ENCODE results near the gene FGF3.

DNA sequence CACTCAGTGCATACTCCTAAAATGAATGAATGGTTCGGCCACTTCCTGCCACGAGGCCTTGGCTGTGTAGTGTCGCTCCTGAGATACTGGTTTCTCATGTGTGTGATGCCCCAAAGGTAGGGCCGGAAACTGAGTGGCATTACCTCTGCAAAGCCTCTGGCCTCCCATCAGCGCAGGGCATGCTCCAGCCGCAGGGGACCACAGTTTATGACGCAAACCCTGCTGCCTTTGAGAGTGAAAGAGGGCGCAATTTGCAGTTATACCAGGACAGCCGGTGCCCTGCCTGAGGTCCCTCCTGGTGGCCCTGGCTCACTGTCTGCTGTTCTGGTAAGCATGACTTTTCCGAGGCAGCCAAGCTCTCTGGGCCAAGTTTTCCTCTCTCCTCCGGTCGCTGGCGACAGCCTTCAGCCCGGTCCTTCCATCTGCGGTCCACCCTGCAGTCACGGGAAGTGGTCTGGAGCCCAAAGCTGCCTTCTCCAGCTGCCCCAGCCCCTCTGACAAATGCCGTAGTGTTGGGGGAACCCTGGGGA lies 2.4 kb upstream of the FGF3 start:
- TF ChIP-seq, protein P1, sequence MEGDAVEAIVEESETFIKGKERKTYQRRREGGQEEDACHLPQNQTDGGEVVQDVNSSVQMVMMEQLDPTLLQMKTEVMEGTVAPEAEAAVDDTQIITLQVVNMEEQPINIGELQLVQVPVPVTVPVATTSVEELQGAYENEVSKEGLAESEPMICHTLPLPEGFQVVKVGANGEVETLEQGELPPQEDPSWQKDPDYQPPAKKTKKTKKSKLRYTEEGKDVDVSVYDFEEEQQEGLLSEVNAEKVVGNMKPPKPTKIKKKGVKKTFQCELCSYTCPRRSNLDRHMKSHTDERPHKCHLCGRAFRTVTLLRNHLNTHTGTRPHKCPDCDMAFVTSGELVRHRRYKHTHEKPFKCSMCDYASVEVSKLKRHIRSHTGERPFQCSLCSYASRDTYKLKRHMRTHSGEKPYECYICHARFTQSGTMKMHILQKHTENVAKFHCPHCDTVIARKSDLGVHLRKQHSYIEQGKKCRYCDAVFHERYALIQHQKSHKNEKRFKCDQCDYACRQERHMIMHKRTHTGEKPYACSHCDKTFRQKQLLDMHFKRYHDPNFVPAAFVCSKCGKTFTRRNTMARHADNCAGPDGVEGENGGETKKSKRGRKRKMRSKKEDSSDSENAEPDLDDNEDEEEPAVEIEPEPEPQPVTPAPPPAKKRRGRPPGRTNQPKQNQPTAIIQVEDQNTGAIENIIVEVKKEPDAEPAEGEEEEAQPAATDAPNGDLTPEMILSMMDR (IDR thresholded peaks at IDR 0.05; ENCODE audit: insufficient read depth, low read depth, low read length): no peak
- TF ChIP-seq EZH2 (IDR thresholded peaks at IDR 0.05; ENCODE audit: insufficient read depth, low read length): no peak

Data from astrocyte (in vitro differentiated cells and primary cell).